ENCODE results near the gene OR52J3.

DNA sequence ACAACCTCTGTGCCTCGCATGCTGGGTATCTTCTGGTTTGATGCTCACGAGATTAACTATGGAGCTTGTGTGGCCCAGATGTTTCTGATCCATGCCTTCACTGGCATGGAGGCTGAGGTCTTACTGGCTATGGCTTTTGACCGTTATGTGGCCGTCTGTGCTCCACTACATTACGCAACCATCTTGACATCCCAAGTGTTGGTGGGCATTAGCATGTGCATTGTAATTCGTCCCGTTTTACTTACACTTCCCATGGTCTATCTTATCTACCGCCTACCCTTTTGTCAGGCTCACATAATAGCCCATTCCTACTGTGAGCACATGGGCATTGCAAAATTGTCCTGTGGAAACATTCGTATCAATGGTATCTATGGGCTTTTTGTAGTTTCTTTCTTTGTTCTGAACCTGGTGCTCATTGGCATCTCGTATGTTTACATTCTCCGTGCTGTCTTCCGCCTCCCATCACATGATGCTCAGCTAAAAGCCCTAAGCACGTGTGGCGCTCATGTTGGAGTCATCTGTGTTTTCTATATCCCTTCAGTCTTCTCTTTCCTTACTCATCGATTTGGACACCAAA lies 516 bp downstream of the OR52J3 start:
- TF ChIP-seq MXI1 (IDR thresholded peaks at IDR 0.05; ENCODE audit: low read depth, low read length) (no peak), YY1 (IDR thresholded peaks at IDR 0.05; ENCODE audit: low read depth) (no peak), POLR2AphosphoS5 (IDR thresholded peaks at IDR 0.05; ENCODE audit: low read depth, low read length) (no peak), EP300 (IDR thresholded peaks at IDR 0.05; ENCODE audit: borderline replicate concordance in 1 of 2, low read depth in 1 of 2, low read length in 1 of 2) (no peak), GATA2 (CRISPR knock-in tag; IDR thresholded peaks at IDR 0.05) (no peak), NRF1 (IDR thresholded peaks at IDR 0.05; ENCODE audit: low read depth, low read length) (no peak), PBX3 (IDR thresholded peaks at IDR 0.05) (no peak)
- TF ChIP-seq, protein P1, sequence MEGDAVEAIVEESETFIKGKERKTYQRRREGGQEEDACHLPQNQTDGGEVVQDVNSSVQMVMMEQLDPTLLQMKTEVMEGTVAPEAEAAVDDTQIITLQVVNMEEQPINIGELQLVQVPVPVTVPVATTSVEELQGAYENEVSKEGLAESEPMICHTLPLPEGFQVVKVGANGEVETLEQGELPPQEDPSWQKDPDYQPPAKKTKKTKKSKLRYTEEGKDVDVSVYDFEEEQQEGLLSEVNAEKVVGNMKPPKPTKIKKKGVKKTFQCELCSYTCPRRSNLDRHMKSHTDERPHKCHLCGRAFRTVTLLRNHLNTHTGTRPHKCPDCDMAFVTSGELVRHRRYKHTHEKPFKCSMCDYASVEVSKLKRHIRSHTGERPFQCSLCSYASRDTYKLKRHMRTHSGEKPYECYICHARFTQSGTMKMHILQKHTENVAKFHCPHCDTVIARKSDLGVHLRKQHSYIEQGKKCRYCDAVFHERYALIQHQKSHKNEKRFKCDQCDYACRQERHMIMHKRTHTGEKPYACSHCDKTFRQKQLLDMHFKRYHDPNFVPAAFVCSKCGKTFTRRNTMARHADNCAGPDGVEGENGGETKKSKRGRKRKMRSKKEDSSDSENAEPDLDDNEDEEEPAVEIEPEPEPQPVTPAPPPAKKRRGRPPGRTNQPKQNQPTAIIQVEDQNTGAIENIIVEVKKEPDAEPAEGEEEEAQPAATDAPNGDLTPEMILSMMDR (IDR thresholded peaks at IDR 0.05), result no peak
- TF ChIP-seq, protein P2, sequence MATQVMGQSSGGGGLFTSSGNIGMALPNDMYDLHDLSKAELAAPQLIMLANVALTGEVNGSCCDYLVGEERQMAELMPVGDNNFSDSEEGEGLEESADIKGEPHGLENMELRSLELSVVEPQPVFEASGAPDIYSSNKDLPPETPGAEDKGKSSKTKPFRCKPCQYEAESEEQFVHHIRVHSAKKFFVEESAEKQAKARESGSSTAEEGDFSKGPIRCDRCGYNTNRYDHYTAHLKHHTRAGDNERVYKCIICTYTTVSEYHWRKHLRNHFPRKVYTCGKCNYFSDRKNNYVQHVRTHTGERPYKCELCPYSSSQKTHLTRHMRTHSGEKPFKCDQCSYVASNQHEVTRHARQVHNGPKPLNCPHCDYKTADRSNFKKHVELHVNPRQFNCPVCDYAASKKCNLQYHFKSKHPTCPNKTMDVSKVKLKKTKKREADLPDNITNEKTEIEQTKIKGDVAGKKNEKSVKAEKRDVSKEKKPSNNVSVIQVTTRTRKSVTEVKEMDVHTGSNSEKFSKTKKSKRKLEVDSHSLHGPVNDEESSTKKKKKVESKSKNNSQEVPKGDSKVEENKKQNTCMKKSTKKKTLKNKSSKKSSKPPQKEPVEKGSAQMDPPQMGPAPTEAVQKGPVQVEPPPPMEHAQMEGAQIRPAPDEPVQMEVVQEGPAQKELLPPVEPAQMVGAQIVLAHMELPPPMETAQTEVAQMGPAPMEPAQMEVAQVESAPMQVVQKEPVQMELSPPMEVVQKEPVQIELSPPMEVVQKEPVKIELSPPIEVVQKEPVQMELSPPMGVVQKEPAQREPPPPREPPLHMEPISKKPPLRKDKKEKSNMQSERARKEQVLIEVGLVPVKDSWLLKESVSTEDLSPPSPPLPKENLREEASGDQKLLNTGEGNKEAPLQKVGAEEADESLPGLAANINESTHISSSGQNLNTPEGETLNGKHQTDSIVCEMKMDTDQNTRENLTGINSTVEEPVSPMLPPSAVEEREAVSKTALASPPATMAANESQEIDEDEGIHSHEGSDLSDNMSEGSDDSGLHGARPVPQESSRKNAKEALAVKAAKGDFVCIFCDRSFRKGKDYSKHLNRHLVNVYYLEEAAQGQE (IDR thresholded peaks at IDR 0.05; ENCODE audit: low read depth, low read length), result no peak

All from SK-N-SH (cell line).